ENCODE results near the gene TARP.

The TARP gene

DNA sequence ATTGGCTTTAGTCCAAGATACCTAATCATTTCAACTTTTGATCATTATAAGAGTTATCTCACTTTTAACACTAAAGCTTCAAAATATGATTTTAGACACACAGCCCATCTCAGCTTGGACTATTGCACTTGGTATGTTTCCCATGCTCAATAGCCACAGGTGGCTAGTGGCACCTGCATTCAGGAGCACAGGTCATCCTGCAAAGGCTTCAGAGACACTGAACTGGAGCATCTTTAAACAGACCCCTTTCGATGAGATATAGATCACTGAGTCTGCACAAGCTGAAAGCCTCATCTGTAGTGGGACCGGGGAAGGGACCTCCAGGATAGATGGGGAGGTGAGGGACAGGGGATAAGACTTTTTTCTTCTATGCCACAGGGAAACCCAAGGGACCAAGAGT, 48.5 kb upstream of the TARP start:
- H3K27ac ChIP-seq (ENCODE audit: low read depth, low read length) = no peak overlapping the region
- no peaks in the 10 kb centered on the region for H4K20me1 ChIP-seq (ENCODE audit: insufficient read depth)
- no peak for DNase-seq (ENCODE audit: low read depth, low spot score)
- H3K27me3 ChIP-seq (ENCODE audit: insufficient read depth, low read length) = 0 out of 2 replicates have a peak, but pooled peaks cover 6% of the 10 kb centered on the region
- no peak overlapping the region for H3K9ac ChIP-seq (ENCODE audit: low read length)
- ChIA-PET CTCF (interaction anchor here (0.9 to 4.4 kb wide), 4 partner anchors 9 to 212 kb away, joined by 3 to 27 read pairs (median 5); no protein-coding TSS in a partner anchor), RAD21 (ENCODE audit: low non-redundant PET in 1 of 2, low total read pairs in 2 of 2, uncharacterized antibody in 2 of 2, unreplicated experiment in 2 of 2) (no interaction called here), POLR2A (interaction anchor here (1.1 kb wide), 1 partner anchor 9 kb away, joined by 4 read pairs; no protein-coding TSS in a partner anchor)
- BruUV-seq (replicated peaks) = no TSS peak
- no peak for ATAC-seq
- no peak overlapping the region for H3K4me3 ChIP-seq (replicated peaks in 1 of 2; ENCODE audit: low read depth in 1 of 2, low read length in 2 of 2)
- no peaks in the 10 kb centered on the region for H3K9me2 ChIP-seq (ENCODE audit: insufficient read depth)
- no peaks in the 10 kb centered on the region for H3K36me3 ChIP-seq (ENCODE audit: control insufficient read depth in 1 of 2, insufficient read depth in 2 of 2, low read length in 2 of 2)
- H3K9me3 ChIP-seq (ENCODE audit: control insufficient read depth in 1 of 2, insufficient read depth in 1 of 2, low read depth in 1 of 2, low read length in 2 of 2) = no peaks in the 10 kb centered on the region
- intact Hi-C loops (cut with micrococcal nuclease) = no loop called here
- no peaks in the 10 kb centered on the region for H3K79me2 ChIP-seq (ENCODE audit: insufficient read depth, low read length)
- no peak for TF ChIP-seq YY1 (IDR thresholded peaks at IDR 0.05; ENCODE audit: extremely low read depth, insufficient replicate concordance, low read depth, low read length)
- no peak for TF ChIP-seq SP1 (IDR thresholded peaks at IDR 0.05; ENCODE audit: low read depth)
- no peak for TF ChIP-seq SIN3A (IDR thresholded peaks at IDR 0.05; ENCODE audit: low read depth)
- TF ChIP-seq POLR2A (IDR thresholded peaks at IDR 0.05; ENCODE audit: borderline replicate concordance, extremely low read depth, insufficient read depth, insufficient read length) = no peak
- TF ChIP-seq ZNF274 (IDR thresholded peaks at IDR 0.05; ENCODE audit: low read depth, low read length) = no peak
- TF ChIP-seq EZH2phosphoT487 (IDR thresholded peaks at IDR 0.05; ENCODE audit: borderline replicate concordance) = no peak
- no peak for TF ChIP-seq EZH2 (IDR thresholded peaks at IDR 0.05)
- TF ChIP-seq POLR2AphosphoS5 (IDR thresholded peaks at IDR 0.05; ENCODE audit: low read depth, low read length) = no peak
- no peak for TF ChIP-seq SRF (IDR thresholded peaks at IDR 0.05; ENCODE audit: low read depth)
- TF ChIP-seq, protein P1, sequence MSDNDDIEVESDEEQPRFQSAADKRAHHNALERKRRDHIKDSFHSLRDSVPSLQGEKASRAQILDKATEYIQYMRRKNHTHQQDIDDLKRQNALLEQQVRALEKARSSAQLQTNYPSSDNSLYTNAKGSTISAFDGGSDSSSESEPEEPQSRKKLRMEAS (IDR thresholded peaks at IDR 0.05) = no peak
- no peak for TF ChIP-seq TCF7L2 (IDR thresholded peaks at IDR 0.05; ENCODE audit: borderline replicate concordance, extremely low read depth, insufficient read depth, insufficient read length)
- TF ChIP-seq CBX3 (IDR thresholded peaks at IDR 0.05; ENCODE audit: low read depth) = no peak
- TF ChIP-seq, protein P2, sequence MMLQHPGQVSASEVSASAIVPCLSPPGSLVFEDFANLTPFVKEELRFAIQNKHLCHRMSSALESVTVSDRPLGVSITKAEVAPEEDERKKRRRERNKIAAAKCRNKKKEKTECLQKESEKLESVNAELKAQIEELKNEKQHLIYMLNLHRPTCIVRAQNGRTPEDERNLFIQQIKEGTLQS (IDR thresholded peaks at IDR 0.05) = no peak
- TF ChIP-seq RAD21 (IDR thresholded peaks at IDR 0.05; ENCODE audit: low read depth) = no peak
- TF ChIP-seq, protein P3, sequence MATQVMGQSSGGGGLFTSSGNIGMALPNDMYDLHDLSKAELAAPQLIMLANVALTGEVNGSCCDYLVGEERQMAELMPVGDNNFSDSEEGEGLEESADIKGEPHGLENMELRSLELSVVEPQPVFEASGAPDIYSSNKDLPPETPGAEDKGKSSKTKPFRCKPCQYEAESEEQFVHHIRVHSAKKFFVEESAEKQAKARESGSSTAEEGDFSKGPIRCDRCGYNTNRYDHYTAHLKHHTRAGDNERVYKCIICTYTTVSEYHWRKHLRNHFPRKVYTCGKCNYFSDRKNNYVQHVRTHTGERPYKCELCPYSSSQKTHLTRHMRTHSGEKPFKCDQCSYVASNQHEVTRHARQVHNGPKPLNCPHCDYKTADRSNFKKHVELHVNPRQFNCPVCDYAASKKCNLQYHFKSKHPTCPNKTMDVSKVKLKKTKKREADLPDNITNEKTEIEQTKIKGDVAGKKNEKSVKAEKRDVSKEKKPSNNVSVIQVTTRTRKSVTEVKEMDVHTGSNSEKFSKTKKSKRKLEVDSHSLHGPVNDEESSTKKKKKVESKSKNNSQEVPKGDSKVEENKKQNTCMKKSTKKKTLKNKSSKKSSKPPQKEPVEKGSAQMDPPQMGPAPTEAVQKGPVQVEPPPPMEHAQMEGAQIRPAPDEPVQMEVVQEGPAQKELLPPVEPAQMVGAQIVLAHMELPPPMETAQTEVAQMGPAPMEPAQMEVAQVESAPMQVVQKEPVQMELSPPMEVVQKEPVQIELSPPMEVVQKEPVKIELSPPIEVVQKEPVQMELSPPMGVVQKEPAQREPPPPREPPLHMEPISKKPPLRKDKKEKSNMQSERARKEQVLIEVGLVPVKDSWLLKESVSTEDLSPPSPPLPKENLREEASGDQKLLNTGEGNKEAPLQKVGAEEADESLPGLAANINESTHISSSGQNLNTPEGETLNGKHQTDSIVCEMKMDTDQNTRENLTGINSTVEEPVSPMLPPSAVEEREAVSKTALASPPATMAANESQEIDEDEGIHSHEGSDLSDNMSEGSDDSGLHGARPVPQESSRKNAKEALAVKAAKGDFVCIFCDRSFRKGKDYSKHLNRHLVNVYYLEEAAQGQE (IDR thresholded peaks at IDR 0.05; ENCODE audit: low read depth) = no peak
- TF ChIP-seq, protein P4, sequence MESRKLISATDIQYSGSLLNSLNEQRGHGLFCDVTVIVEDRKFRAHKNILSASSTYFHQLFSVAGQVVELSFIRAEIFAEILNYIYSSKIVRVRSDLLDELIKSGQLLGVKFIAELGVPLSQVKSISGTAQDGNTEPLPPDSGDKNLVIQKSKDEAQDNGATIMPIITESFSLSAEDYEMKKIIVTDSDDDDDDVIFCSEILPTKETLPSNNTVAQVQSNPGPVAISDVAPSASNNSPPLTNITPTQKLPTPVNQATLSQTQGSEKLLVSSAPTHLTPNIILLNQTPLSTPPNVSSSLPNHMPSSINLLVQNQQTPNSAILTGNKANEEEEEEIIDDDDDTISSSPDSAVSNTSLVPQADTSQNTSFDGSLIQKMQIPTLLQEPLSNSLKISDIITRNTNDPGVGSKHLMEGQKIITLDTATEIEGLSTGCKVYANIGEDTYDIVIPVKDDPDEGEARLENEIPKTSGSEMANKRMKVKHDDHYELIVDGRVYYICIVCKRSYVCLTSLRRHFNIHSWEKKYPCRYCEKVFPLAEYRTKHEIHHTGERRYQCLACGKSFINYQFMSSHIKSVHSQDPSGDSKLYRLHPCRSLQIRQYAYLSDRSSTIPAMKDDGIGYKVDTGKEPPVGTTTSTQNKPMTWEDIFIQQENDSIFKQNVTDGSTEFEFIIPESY (IDR thresholded peaks at IDR 0.05; ENCODE audit: extremely low read depth, insufficient replicate concordance, low read length) = no peak
- H2AFZ ChIP-seq (ENCODE audit: low read depth, low read length, poor library complexity, severe bottlenecking) = no peak overlapping the region
- peaks cover 4 to 10% of the 10 kb centered on the region in 2 experiments; a peak in 2 of 4 replicates for H3K4me1 ChIP-seq (ENCODE audit: control insufficient read depth in 1 of 2, insufficient read depth in 2 of 2, low read length in 2 of 2)
- no peak overlapping the region for H3K4me2 ChIP-seq (ENCODE audit: low read length)
